Spleen (tissue), 11 donors: ENCODE results near the gene VWA1. TPM values are rescaled to one million over a fixed set of nuclear protein-coding genes. Genes with fewer than 3 reads are reported as not detected.
"Not testable (repeated sequence)": the region's sequence is repeated elsewhere in the genome, so short reads cannot be mapped to it uniquely, and the experiment has no call there.

Experiments
- DNase-seq: peaks from one replicate; pipeline ENCODE4 v3.0.0-alpha.2; 2020
- H3K27ac ChIP-seq, 8 donors: fragments of 200-600 bp; sonication (generic) in 7 of 8; 1 replicate in 4 of 8; 2 replicates in 4 of 8; pipeline versions ENCODE4 v1.5.0 to v1.8.0; 2016 to 2021; ENCODE audit warnings: inconsistent platforms in 4 of 8, mild to moderate bottlenecking in 4 of 8, moderate library complexity in 1 of 8
- H3K27me3 ChIP-seq, 7 donors: fragments of 200-600 bp; sonication (generic) in 6 of 7; replicated peaks in 1 of 7; 1 replicate in 4 of 7; 2 replicates in 3 of 7; pipeline versions ENCODE4 v1.5.0 to v1.8.0; 2016 to 2021; ENCODE audit warnings: inconsistent platforms in 3 of 7, mild to moderate bottlenecking in 1 of 7
- H3K36me3 ChIP-seq, 6 donors: fragments of 200-600 bp; sonication (generic) in 5 of 6; 1 replicate in 4 of 6; 2 replicates in 2 of 6; pipeline versions ENCODE4 v1.5.0 to v1.8.0; 2016 to 2021; ENCODE audit warnings: inconsistent platforms in 2 of 6
- H3K4me1 ChIP-seq, 6 donors: fragments of 200-600 bp; sonication (generic) in 5 of 6; 1 replicate in 3 of 6; 2 replicates in 3 of 6; pipeline versions ENCODE4 v1.5.0 to v1.8.0; 2016 to 2021; ENCODE audit warnings: inconsistent platforms in 3 of 6
- H3K4me3 ChIP-seq, 8 donors: fragments of 200-600 bp; sonication (generic) in 7 of 8; 1 replicate in 4 of 8; 2 replicates in 4 of 8; pipeline versions ENCODE4 v1.5.0 to v1.8.0; 2016 to 2021; ENCODE audit warnings: inconsistent platforms in 4 of 8, mild to moderate bottlenecking in 4 of 8, moderate library complexity in 2 of 8
- H3K9me3 ChIP-seq, 8 donors: fragments of 200-600 bp; sonication (generic) in 7 of 8; 1 replicate in 4 of 8; 2 replicates in 4 of 8; pipeline versions ENCODE4 v1.5.0 to v1.8.0; 2016 to 2021; ENCODE audit warnings: inconsistent platforms in 4 of 8
- POLR2A ChIP-seq, 3 donors: fragments of 450-650 bp; IDR thresholded peaks; one replicate each; pipeline ENCODE4 v1.5.1; 2017; ENCODE audit warnings: antibody characterized with exemption in 3 of 3, mild to moderate bottlenecking in 1 of 3
- POLR2AphosphoS5 ChIP-seq, 3 donors: sonication (generic); formaldehyde crosslinking; IDR thresholded peaks; one replicate each; pipeline ENCODE4 v1.5.1; 2017; ENCODE audit warnings: antibody characterized with exemption in 3 of 3
- WGBS, 5 donors: extraction: QIAGEN DNeasy Blood & Tissue Kit in 3 of 5; methylation state at CpG; one replicate each; pipeline versions ENCODE4 v1.1.5 to v1.1.7; 2013 to 2018; 5-methylcytosine and 5-hydroxymethylcytosine counted together
- intact Hi-C: fragments of 100-400 bp; cut with DNase I; formaldehyde crosslinking; loops from one replicate; pipeline ENCODE4 v1.15.0; 2023; ENCODE audit warnings: low total_unique reads
- polyA plus RNA-seq, 3 donors: library from polyadenylated mRNA; stranded (reverse); fragments of 200-250 nt; gene quantifications; one replicate each; pipeline ENCODE4 v1.2.1, GENCODE V29; 2013
- total RNA-seq, 7 donors: library from RNA; depleted of rRNA in 3 of 7; stranded (reverse); fragments of >200 nt in 3 of 7; fragmentation: NEBNext Ultra II Directional in 4 of 7; extraction: Animal tissue kit (Norgen Biotek cat#: 25700) in 4 of 7; gene quantifications; one replicate each; pipeline versions ENCODE4 v1.1.0 to v1.2.1, GENCODE V29; 2016 to 2021
- TF ChIP-seq, protein P1 (sequence below), 11 experiments: fragments of 200-600 bp in 7 of 11; fragments of 450-650 bp in 4 of 11; sonication (generic) in 4 of 11; IDR thresholded peaks in 8 of 11; conservative IDR thresholded peaks in 3 of 11; 1 replicate in 7 of 11; 2 replicates in 4 of 11; pipeline versions ENCODE4 v1.4.0 to v1.8.0; 2016 to 2021; ENCODE audit warnings: antibody characterized with exemption in 11 of 11, inconsistent platforms in 4 of 11, mild to moderate bottlenecking in 1 of 11
- donor health status: healthy with polysubstance abuse.
- donor health status: DM: no; HTN: no; CAD: no; lungs with moderate emphysema.
- donor health status: DM: no; HTN: no; CAD: no.
- donor health status: Bipolar disorder and iron deficiency.
- donor health status: healthy.
- donor health status: DM: no; HTN: no; CAD: no.
- donor health status: DM: yes; HTN: yes; CAD: no.

Gene VWA1
- total and polyA plus RNA-seq, 10 donors: 3.9 to 18.0 (median 12.4) TPM

DNA sequence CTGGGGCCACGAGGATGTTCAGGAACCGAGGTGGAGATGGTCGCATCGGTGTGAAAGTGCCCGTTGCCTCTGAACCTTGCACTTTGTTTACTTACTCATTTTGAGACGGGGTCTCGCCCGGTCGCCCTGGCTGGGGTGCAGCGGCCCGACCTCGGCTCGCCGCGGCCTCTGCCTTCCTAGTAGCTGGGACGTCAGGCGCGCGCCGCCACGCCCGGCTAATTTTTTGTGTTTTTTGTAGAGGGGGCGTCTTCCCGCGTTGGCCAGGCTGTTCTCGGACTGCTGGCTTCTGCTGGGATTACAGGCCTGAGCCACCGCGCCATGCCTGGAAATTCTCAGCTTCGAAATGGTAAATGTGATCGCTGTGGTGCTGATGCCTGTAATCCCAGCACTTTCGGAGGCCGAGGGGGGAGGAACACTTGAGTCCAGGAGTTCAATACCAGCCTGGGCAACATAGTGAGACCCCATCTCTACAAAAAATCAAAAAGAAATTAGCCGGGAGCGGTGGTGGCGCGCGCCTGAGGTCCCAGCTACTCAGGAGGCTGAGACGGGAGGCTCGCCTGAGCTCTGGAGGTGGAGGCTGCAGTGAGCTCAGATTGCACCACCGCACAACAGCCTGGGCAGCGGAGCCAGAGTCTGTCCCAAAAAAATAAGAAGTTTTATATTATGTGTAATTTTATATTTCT is 27.7 kb upstream of the VWA1 start:
- Histone ChIP-seq H3K27ac (peak overlapping the region; percentile 86 to 94 (median 90)), H3K36me3 (peaks cover 0 to 46% (median 29%) of the 10 kb centered on the region in 6 donors), H3K9me3 (peaks cover 0 to 8% (median 3%) of the 10 kb centered on the region in 8 donors), H3K27me3 (no peaks in the 10 kb centered on the region), H3K4me1 (peaks cover 20 to 66% (median 50%) of the 10 kb centered on the region in 6 donors), H3K4me3 (peak overlapping the region; percentile 76 to 100 (median 100))
- TF ChIP-seq, protein P1, sequence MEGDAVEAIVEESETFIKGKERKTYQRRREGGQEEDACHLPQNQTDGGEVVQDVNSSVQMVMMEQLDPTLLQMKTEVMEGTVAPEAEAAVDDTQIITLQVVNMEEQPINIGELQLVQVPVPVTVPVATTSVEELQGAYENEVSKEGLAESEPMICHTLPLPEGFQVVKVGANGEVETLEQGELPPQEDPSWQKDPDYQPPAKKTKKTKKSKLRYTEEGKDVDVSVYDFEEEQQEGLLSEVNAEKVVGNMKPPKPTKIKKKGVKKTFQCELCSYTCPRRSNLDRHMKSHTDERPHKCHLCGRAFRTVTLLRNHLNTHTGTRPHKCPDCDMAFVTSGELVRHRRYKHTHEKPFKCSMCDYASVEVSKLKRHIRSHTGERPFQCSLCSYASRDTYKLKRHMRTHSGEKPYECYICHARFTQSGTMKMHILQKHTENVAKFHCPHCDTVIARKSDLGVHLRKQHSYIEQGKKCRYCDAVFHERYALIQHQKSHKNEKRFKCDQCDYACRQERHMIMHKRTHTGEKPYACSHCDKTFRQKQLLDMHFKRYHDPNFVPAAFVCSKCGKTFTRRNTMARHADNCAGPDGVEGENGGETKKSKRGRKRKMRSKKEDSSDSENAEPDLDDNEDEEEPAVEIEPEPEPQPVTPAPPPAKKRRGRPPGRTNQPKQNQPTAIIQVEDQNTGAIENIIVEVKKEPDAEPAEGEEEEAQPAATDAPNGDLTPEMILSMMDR (IDR thresholded peaks at IDR 0.05 in 8 of 11, conservative IDR thresholded peaks at IDR 0.05 in 3 of 11): no peak
- TF ChIP-seq POLR2AphosphoS5 (IDR thresholded peaks at IDR 0.05): no peak
- no peak for TF ChIP-seq POLR2A (IDR thresholded peaks at IDR 0.05)
- intact Hi-C loops: no loop called here
- 9 to 14% (median 11%) methylated on average over 36 to 41 of the region's 41 CpGs for WGBS, 5 donors
- DNase-seq: no peak

DNA sequence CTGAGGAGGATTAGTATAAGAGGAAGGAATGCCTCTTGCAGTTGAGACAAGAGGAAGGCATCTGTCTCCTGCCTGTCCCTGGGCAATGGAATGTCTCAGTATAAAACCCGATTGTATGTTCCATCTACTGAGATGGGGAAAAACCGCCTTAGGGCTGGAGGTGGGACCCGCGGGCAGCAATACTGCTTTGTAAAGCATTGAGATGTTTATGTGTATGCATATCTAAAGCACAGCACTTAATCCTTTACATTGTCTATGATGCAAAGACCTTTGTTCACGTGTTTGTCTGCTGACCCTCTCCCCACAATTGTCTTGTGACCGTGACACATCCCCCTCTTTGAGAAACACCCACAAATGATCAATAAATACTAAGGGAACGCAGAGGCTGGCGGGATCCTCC is 25.3 kb upstream of the VWA1 start:
- peaks cover 0 to 21% (median 5%) of the 10 kb centered on the region in 6 donors for H3K36me3 ChIP-seq
- H3K27ac ChIP-seq, H3K4me3 ChIP-seq, intact Hi-C loops, H3K27me3 ChIP-seq, DNase-seq: not testable (repeated sequence)
- H3K4me1 ChIP-seq: peaks cover 20 to 42% (median 34%) of the 10 kb centered on the region in 6 donors
- whole genome bisulfite sequencing, 5 donors: 74 to 82% (median 78%) methylated on average over 8 of the region's 8 CpGs
- peaks cover 0 to 11% (median 3%) of the 10 kb centered on the region in 8 donors for H3K9me3 ChIP-seq

DNA sequence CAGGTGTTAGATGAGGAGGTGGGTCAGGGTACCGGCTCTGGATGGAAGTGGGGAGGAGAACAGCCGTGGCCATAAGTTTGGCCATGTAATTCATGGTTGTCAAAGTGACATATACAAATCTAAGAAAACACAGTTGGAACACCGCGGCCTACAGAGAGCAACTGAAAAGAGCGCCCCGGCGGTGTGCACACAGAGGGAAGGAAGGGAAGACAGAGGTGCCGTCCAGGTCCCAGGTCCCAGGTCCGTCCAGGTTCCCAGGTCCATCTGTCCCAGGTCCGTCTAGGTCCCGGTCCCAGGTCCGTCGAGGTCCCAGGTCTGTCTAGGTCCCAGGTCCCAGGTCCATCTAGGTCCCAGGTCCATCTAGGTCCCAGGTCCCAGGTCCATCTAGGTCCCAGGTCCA is 23.9 kb upstream of the VWA1 start:
- H3K4me1 ChIP-seq: peaks cover 10 to 28% (median 21%) of the 10 kb centered on the region in 6 donors
- no peaks in the 10 kb centered on the region for H3K27me3 ChIP-seq
- no peak overlapping the region for H3K4me3 ChIP-seq
- peaks cover 0 to 10% (median 0%) of the 10 kb centered on the region in 6 donors for H3K36me3 ChIP-seq
- WGBS, 5 donors: 92 to 96% (median 96%) methylated on average over 13 of the region's 13 CpGs
- H3K9me3 ChIP-seq: peaks cover 0 to 11% (median 3%) of the 10 kb centered on the region in 8 donors
- no peak overlapping the region for H3K27ac ChIP-seq
- intact Hi-C loops: no loop called here
- TF ChIP-seq POLR2A (IDR thresholded peaks at IDR 0.05): no peak
- no peak for TF ChIP-seq POLR2AphosphoS5 (IDR thresholded peaks at IDR 0.05)
- no peak for DNase-seq

DNA sequence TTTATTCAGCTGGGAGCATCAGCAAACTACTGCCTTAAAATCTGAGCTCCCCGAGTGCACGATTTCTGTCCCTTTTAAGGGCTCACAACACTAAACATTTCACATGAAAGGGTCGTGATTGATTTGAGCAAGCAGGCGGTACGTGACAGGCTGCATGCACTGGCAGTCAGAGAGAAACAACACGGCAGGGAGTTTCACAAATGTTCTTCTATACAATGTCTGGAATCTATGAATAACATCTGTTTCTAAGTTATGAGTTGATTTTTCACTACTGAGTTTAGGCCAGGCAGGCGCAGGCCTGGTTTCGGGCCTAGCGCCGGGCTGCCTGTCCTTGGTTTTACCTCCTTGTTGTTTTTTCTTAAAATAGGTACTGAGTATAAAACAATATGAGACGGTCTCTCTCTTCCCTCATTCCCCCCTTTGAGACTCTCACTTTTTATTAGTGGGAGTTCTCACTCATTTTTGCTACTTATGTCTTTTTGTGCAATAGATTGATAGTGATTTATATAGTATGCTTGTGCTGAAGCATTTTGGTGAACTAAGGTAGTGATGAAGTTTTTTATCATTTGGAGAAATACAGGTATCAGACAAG is 23.1 kb upstream of the VWA1 start:
- intact Hi-C loops, H3K4me3 ChIP-seq, H3K27me3 ChIP-seq, H3K27ac ChIP-seq, DNase-seq: not testable (repeated sequence)
- Histone ChIP-seq H3K36me3 (peaks cover 0 to 10% (median 0%) of the 10 kb centered on the region in 6 donors), H3K9me3 (peaks cover 0 to 11% (median 3%) of the 10 kb centered on the region in 8 donors), H3K4me1 (peaks cover 10 to 24% (median 20%) of the 10 kb centered on the region in 6 donors)
- 86 to 93% (median 92%) methylated on average over 11 of the region's 11 CpGs for WGBS, 5 donors

DNA sequence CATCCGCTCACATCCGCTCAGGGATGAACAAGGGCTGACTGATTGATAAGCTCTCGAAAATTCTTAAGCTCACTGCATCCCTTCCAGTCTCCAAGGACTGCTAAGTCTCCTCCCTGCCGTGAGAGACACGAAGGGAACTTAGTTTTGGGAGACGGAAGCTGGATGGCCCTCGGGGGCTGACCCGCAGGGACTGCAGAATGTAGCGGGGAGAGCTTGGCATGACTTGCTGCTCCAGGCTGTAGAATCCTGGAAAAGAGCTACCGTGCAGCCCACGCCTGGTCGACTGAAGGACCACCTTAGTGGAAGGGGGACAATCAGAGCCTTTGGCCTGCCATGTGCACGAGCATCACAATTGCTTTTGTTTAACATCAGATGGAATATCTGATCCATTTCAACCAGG is 19.7 kb upstream of the VWA1 start:
- DNase-seq: no peak
- Histone ChIP-seq H3K4me3 (no peak overlapping the region), H3K36me3 (no peaks in the 10 kb centered on the region), H3K27me3 (peaks cover 0 to 13% (median 5%) of the 10 kb centered on the region in 7 donors), H3K4me1 (peaks cover 0 to 15% (median 4%) of the 10 kb centered on the region in 6 donors), H3K9me3 (peaks cover 0 to 11% (median 3%) of the 10 kb centered on the region in 8 donors), H3K27ac (no peak overlapping the region)
- WGBS, 5 donors: 83 to 89% (median 88%) methylated on average over 12 to 13 of the region's 13 CpGs
- intact Hi-C loops: no loop called here
- TF ChIP-seq POLR2AphosphoS5 (IDR thresholded peaks at IDR 0.05): no peak
- TF ChIP-seq POLR2A (IDR thresholded peaks at IDR 0.05): no peak
- TF ChIP-seq, protein P1 (IDR thresholded peaks at IDR 0.05 in 8 of 11, conservative IDR thresholded peaks at IDR 0.05 in 3 of 11): no peak

DNA sequence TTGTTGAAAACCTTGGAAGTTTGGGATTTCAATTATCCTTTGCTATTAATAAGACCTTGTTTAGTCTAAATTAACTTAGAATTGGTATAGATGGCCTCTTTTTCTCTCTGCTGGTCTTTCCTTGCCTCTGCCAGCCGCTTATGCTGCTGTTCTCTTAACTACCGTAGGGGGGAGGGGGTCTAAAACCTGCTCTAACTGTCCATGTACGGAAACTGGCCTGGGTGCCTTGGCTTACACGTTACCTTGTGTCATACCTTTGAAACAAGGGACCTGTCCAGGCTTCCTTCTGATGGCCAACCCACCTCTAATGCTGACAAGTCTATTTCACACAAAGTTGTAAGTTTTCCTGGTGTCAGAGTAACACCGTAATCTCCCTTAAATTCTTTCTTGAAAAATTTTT is 18.1 kb upstream of the VWA1 start:
- peaks cover 0 to 17% (median 6%) of the 10 kb centered on the region in 6 donors for H3K4me1 ChIP-seq
- H3K27ac ChIP-seq, H3K36me3 ChIP-seq, H3K9me3 ChIP-seq, H3K4me3 ChIP-seq, DNase-seq, intact Hi-C loops: not testable (repeated sequence)
- WGBS, 5 donors: 79 to 90% (median 83%) methylated on average over 5 of the region's 5 CpGs
- H3K27me3 ChIP-seq: peaks cover 0 to 30% (median 14%) of the 10 kb centered on the region in 7 donors

DNA sequence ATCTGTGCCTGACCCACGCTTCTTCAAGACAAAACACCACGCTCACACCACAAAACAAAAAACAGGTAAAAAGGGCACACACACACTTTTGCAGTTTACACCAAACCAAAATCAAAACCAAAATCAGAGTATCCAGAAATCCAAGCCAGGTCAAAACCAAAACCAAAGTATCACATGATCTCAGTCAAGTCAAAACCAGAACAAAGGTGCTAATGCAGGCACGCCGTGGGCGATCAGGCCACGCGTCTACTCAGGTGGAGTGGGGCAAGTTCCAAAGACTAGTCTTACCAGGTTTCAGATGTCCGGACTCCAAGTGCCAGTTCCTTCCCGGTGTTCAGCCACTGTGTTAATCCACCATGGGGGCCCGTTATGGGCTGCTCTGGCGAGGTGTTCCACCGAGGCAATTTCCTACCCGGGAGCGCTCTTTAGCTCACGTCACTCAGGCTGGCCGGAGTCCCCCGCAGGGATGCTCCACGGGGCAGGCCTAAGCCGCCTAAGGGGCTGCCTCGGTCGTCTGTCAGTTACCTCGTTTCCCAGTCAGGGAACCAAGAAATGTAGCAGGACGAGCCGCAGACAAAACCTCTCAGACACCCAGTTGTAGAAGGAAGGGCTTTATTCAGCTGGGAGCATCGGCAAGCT is 17.5 kb upstream of the VWA1 start:
- H3K27me3 ChIP-seq: peaks cover 0 to 35% (median 14%) of the 10 kb centered on the region in 7 donors
- H3K27ac ChIP-seq, DNase-seq, H3K4me3 ChIP-seq, H3K9me3 ChIP-seq, H3K36me3 ChIP-seq, intact Hi-C loops: not testable (repeated sequence)
- peaks cover 0 to 17% (median 6%) of the 10 kb centered on the region in 6 donors for H3K4me1 ChIP-seq
- 82 to 92% (median 89%) methylated on average over 24 to 25 of the region's 25 CpGs for WGBS, 5 donors
